ENCODE data around the gene PPP1R9A.

PPP1R9A gene

GRCh38 chr7:94907026-94907810 lies at the start of gene PPP1R9A:
Gene PPP1R9A, plus strand, starts transcription at chr7:94907594. Its CDS starts 2,520 bp downstream, at chr7:94910114.
- DNase-seq (ENCODE audit: low spot score): peak; percentile 49

GRCh38 chr7:94871132-94871531 lies 36.3 kb upstream of the PPP1R9A start:
- no peak for DNase-seq (ENCODE audit: low spot score)

- DNase-seq (ENCODE audit: low spot score): no peak
Measured at GRCh38 chr7:94873239-94873638, 34.2 kb upstream of the PPP1R9A start.

- no peak for DNase-seq (ENCODE audit: low spot score)
Measured at GRCh38 chr7:94874036-94874785, 33.2 kb upstream of the PPP1R9A start.

- DNase-seq (ENCODE audit: low spot score): no peak
Measured at GRCh38 chr7:94875201-94875600, 32.2 kb upstream of the PPP1R9A start.

GRCh38 chr7:94877731-94878670 lies 29.4 kb upstream of the PPP1R9A start:
- no peak for DNase-seq (ENCODE audit: low spot score)

GRCh38 chr7:94882891-94883290 lies 24.5 kb upstream of the PPP1R9A start:
- DNase-seq (ENCODE audit: low spot score): no peak

- no peak for DNase-seq (ENCODE audit: low spot score)
Measured at GRCh38 chr7:94883616-94884015, 23.8 kb upstream of the PPP1R9A start.

GRCh38 chr7:94888551-94888950 lies 18.8 kb upstream of the PPP1R9A start:
- no peak for DNase-seq (ENCODE audit: low spot score)

GRCh38 chr7:94888995-94889523 lies 18.3 kb upstream of the PPP1R9A start:
- no peak for DNase-seq (ENCODE audit: low spot score)

- no peak for DNase-seq (ENCODE audit: low spot score)
Measured at GRCh38 chr7:94890216-94890615, 17.2 kb upstream of the PPP1R9A start.

- no peak for DNase-seq (ENCODE audit: low spot score)
Measured at GRCh38 chr7:94893661-94894060, 13.7 kb upstream of the PPP1R9A start.

- DNase-seq (ENCODE audit: low spot score): no peak
Measured at GRCh38 chr7:94897541-94897940, 9.9 kb upstream of the PPP1R9A start.

GRCh38 chr7:94898340-94898739 lies 9.1 kb upstream of the PPP1R9A start:
- no peak for DNase-seq (ENCODE audit: low spot score)

- no peak for DNase-seq (ENCODE audit: low spot score)
Measured at GRCh38 chr7:94901981-94902380, 5.4 kb upstream of the PPP1R9A start.

GRCh38 chr7:94903971-94904370 lies 3.4 kb upstream of the PPP1R9A start:
- DNase-seq (ENCODE audit: low spot score): no peak

GRCh38 chr7:94904982-94905381 lies 2.4 kb upstream of the PPP1R9A start:
- DNase-seq (ENCODE audit: low spot score): no peak

GRCh38 chr7:94906065-94906851 lies 1.1 kb upstream of the PPP1R9A start:
- DNase-seq (ENCODE audit: low spot score): no peak

- DNase-seq (ENCODE audit: low spot score): peak; percentile 62
Measured at GRCh38 chr7:94907811-94908322, 473 bp downstream of the PPP1R9A start.

- peak; percentile 21 for DNase-seq (ENCODE audit: low spot score)
Measured at GRCh38 chr7:94908323-94909178, 1.2 kb downstream of the PPP1R9A start.
